ENCODE data around the gene CDYL.

GRCh38 chr6:4743926-4744325, 32.3 kb upstream of the CDYL start:
- TF ChIP-seq POLR2AphosphoS5 (IDR thresholded peaks at IDR 0.05) = no peak
- TF ChIP-seq CTCF (IDR thresholded peaks at IDR 0.05) = no peak
